IMR-90 (cell line): ENCODE measurements around the gene CIBAR2. TPM values are rescaled to one million over a fixed set of nuclear protein-coding genes. Genes with fewer than 3 reads are reported as not detected.

Experiments used
- ATAC-seq: fragments of 200-7000 bp; cut with Tn5 transposase; 2 replicates; pipeline ENCODE4 v1.9.1; 2020; ENCODE audit warnings: low read depth, mild to moderate bottlenecking, moderate library complexity
- Bru-seq: library from RNA; stranded (reverse); fragments of 400-500 nt; gene quantifications from one replicate; lab custom pipeline; 2021; lab: Mats Ljungman, UMichigan
- BruChase-seq, 2 experiments: library from RNA; stranded (reverse); fragments of 400-500 nt; gene quantifications; one replicate each; lab custom pipeline; 2021; lab: Mats Ljungman, UMichigan
- BruUV-seq: library from RNA; stranded (reverse); fragments of 400-500 nt; replicated peaks from 2 replicates; lab custom pipeline; 2021; lab: Mats Ljungman, UMichigan
- CTCF ChIA-PET: fragments of 300-600 bp; formaldehyde crosslinking; extraction: SDS; loops from one replicate; lab custom pipeline; 2021; ENCODE audit warnings: antibody characterized with exemption; lab: Yijun Ruan, JAX
- POLR2A ChIA-PET: fragments of 300-600 bp; sonication (Branson Sonifier 250); formaldehyde crosslinking; loops from one replicate; lab custom pipeline; 2022; ENCODE audit warnings: antibody characterized with exemption; ENCODE audit not compliant: unreplicated experiment; lab: Charles Lee
- DNase-seq: peaks from one replicate; pipeline ENCODE4 v3.0.0; 2013
- H2AFZ ChIP-seq: replicated peaks from 2 replicates; pipeline ENCODE3; 2013; ENCODE audit warnings: low read length, mild to moderate bottlenecking; ENCODE audit not compliant: poor library complexity
- H2AK5ac ChIP-seq: 2 replicates; pipeline ENCODE4 v1.6.1; 2013; ENCODE audit warnings: low read depth, low read length, inconsistent platforms
- H2AK9ac ChIP-seq: replicated peaks from 2 replicates; pipeline ENCODE3; 2013; ENCODE audit warnings: mild to moderate bottlenecking, low read depth, low read length, moderate library complexity; ENCODE audit not compliant: poor library complexity
- H2BK120ac ChIP-seq: 2 replicates; pipeline ENCODE4 v1.6.1; 2013; ENCODE audit warnings: low read depth, low read length, inconsistent platforms
- H2BK15ac ChIP-seq: 3 replicates; pipeline ENCODE4 v1.6.1; 2013; ENCODE audit warnings: low read depth, low read length, inconsistent platforms
- H2BK20ac ChIP-seq: 2 replicates; pipeline ENCODE4 v1.6.1; 2013; ENCODE audit warnings: low read depth, mild to moderate bottlenecking, inconsistent platforms, low read length, moderate library complexity
- H2BK5ac ChIP-seq: 2 replicates; pipeline ENCODE4 v1.6.1; 2013; ENCODE audit warnings: mild to moderate bottlenecking, low read depth, low read length, inconsistent platforms; ENCODE audit not compliant: poor library complexity, severe bottlenecking
- H3K14ac ChIP-seq: replicated peaks from 2 replicates; pipeline ENCODE4 v1.6.1; 2013; ENCODE audit warnings: low read depth, low read length, inconsistent platforms
- H3K18ac ChIP-seq: 2 replicates; pipeline ENCODE4 v1.6.1; 2013; ENCODE audit warnings: low read depth, low read length, control low read depth
- H3K23ac ChIP-seq: 2 replicates; pipeline ENCODE4 v1.6.1; 2013; ENCODE audit warnings: low read depth, low read length, inconsistent platforms
- H3K27ac ChIP-seq: 2 replicates; pipeline ENCODE4 v1.5.1; 2013; ENCODE audit warnings: mild to moderate bottlenecking, control low read depth, low read length; ENCODE audit not compliant: insufficient read depth
- H3K27me3 ChIP-seq: 2 replicates; pipeline ENCODE4 v1.6.1; 2013; ENCODE audit warnings: low read length; ENCODE audit not compliant: control insufficient read depth, insufficient read depth
- H3K36me3 ChIP-seq: 2 replicates; pipeline ENCODE4 v1.6.1; 2013; ENCODE audit warnings: low read length, mixed read lengths; ENCODE audit not compliant: control insufficient read depth, insufficient read depth
- H3K4ac ChIP-seq: 2 replicates; pipeline ENCODE4 v1.6.1; 2013; ENCODE audit warnings: low read depth, low read length, inconsistent platforms
- H3K4me1 ChIP-seq: 2 replicates; pipeline ENCODE4 v1.6.1; 2013; ENCODE audit warnings: low read length, mixed read lengths; ENCODE audit not compliant: control insufficient read depth, insufficient read depth
- H3K4me2 ChIP-seq: 2 replicates; pipeline ENCODE4 v1.6.1; 2013; ENCODE audit warnings: low read depth, mild to moderate bottlenecking, control low read depth, low read length, moderate library complexity
- H3K4me3 ChIP-seq: 2 replicates; pipeline ENCODE4 v1.5.1; 2013; ENCODE audit warnings: low read depth, mild to moderate bottlenecking, control low read depth, low read length, moderate library complexity; ENCODE audit not compliant: insufficient read depth
- H3K56ac ChIP-seq: 2 replicates; pipeline ENCODE4 v1.6.1; 2013; ENCODE audit warnings: low read length, inconsistent platforms; ENCODE audit not compliant: insufficient read depth; ENCODE audit errors: extremely low read depth
- H3K79me1 ChIP-seq, 2 experiments: 2 replicates each; pipeline ENCODE4 v1.6.1; 2013; ENCODE audit warnings: low read length in 2 of 2, inconsistent platforms in 1 of 2, low read depth in 1 of 2
- H3K9ac ChIP-seq: 2 replicates; pipeline ENCODE4 v1.6.1; 2013; ENCODE audit warnings: low read depth, low read length, control low read depth
- H3K9me1 ChIP-seq: 2 replicates; pipeline ENCODE4 v1.6.1; 2013; ENCODE audit warnings: low read length, inconsistent platforms; ENCODE audit not compliant: insufficient read depth
- H3K9me3 ChIP-seq: 2 replicates; pipeline ENCODE4 v1.6.1; 2013; ENCODE audit warnings: low read length; ENCODE audit not compliant: control insufficient read depth, insufficient read depth
- H4K20me1 ChIP-seq: 2 replicates; pipeline ENCODE4 v1.6.1; 2013; ENCODE audit warnings: low read length, inconsistent platforms; ENCODE audit not compliant: insufficient read depth
- H4K5ac ChIP-seq: 2 replicates; pipeline ENCODE4 v1.6.1; 2013; ENCODE audit warnings: mild to moderate bottlenecking, low read depth, low read length, control low read depth
- H4K8ac ChIP-seq, 2 experiments: 2 replicates each; pipeline ENCODE4 v1.6.1; 2013; ENCODE audit warnings: low read depth in 2 of 2, low read length in 2 of 2, control low read depth in 1 of 2, inconsistent platforms in 1 of 2
- H4K91ac ChIP-seq: 2 replicates; pipeline ENCODE4 v1.6.1; 2013; ENCODE audit warnings: low read depth, low read length, inconsistent platforms; ENCODE audit not compliant: insufficient read depth
- BHLHE40 ChIP-seq: fragments of 150-350 bp; IDR thresholded peaks from 2 replicates; pipeline ENCODE4 v1.6.1; 2016; ENCODE audit warnings: mild to moderate bottlenecking, low read depth, low read length
- CEBPB ChIP-seq: IDR thresholded peaks from 2 replicates; pipeline ENCODE4 v1.6.1; 2012; ENCODE audit warnings: low read depth, low read length, improper control_type of control experiment
- CHD1 ChIP-seq: IDR thresholded peaks from 2 replicates; pipeline ENCODE4 v1.6.1; 2012; ENCODE audit warnings: low read depth, low read length, improper control_type of control experiment
- CTCF ChIP-seq: conservative IDR thresholded peaks from 2 replicates; pipeline ENCODE4 v1.5.1; 2012; ENCODE audit warnings: mild to moderate bottlenecking, low read depth, low read length, improper control_type of control experiment
- ELK1 ChIP-seq: fragments of 150-350 bp; IDR thresholded peaks from 2 replicates; pipeline ENCODE4 v1.6.1; 2016; ENCODE audit warnings: low read depth, mild to moderate bottlenecking, low read length, moderate library complexity, borderline replicate concordance
- MAFK ChIP-seq: IDR thresholded peaks from 2 replicates; pipeline ENCODE4 v1.6.1; 2012; ENCODE audit warnings: low read depth, low read length, improper control_type of control experiment
- MAZ ChIP-seq: IDR thresholded peaks from 2 replicates; pipeline ENCODE4 v1.6.1; 2012; ENCODE audit warnings: low read depth, mild to moderate bottlenecking, low read length, improper control_type of control experiment, moderate library complexity, borderline replicate concordance
- MXI1 ChIP-seq: IDR thresholded peaks from 2 replicates; pipeline ENCODE4 v1.6.1; 2012; ENCODE audit warnings: low read depth, mild to moderate bottlenecking, low read length, moderate library complexity, borderline replicate concordance
- NFE2L2 ChIP-seq: fragments of 150-350 bp; IDR thresholded peaks from 2 replicates; pipeline ENCODE4 v1.6.1; 2016; ENCODE audit warnings: low read depth, mild to moderate bottlenecking, low read length
- POLR2A ChIP-seq: IDR thresholded peaks from 2 replicates; pipeline ENCODE4 v1.6.1; 2012; ENCODE audit warnings: mild to moderate bottlenecking, low read depth, low read length
- RAD21 ChIP-seq: IDR thresholded peaks from 2 replicates; pipeline ENCODE4 v1.6.1; 2012; ENCODE audit warnings: low read length, improper control_type of control experiment
- RCOR1 ChIP-seq: IDR thresholded peaks from 2 replicates; pipeline ENCODE4 v1.6.1; 2012; ENCODE audit warnings: mild to moderate bottlenecking, low read length, improper control_type of control experiment; ENCODE audit not compliant: insufficient replicate concordance
- RFX5 ChIP-seq: IDR thresholded peaks from 2 replicates; pipeline ENCODE4 v1.8.0; 2012; ENCODE audit warnings: low read depth, mild to moderate bottlenecking, low read length, moderate library complexity
- SMC3 ChIP-seq: fragments of 150-350 bp; IDR thresholded peaks from 2 replicates; pipeline ENCODE4 v1.6.1; 2016; ENCODE audit warnings: low read depth, mild to moderate bottlenecking, antibody characterized with exemption, low read length, moderate library complexity
- USF2 ChIP-seq: fragments of 150-350 bp; IDR thresholded peaks from 2 replicates; pipeline ENCODE4 v1.6.1; 2017; ENCODE audit warnings: mild to moderate bottlenecking, antibody characterized with exemption, low read length, low read depth
- WGBS, 2 experiments: methylation state at CpG; one replicate each; pipeline versions ENCODE4 v1.1.5 to v1.1.7; 2013; ENCODE audit warnings: missing lambda C conversion rate in 2 of 2; ENCODE audit not compliant: insufficient read length in 1 of 2; ENCODE audit errors: extremely low coverage in 2 of 2; 5-methylcytosine and 5-hydroxymethylcytosine counted together
- dilution Hi-C: fragments of 300-500 bp; cut with HindIII; formaldehyde crosslinking; loops from one replicate; pipeline ENCODE4 v1.14.3; 2018; ENCODE audit warnings: low sequenced_read_pairs; ENCODE audit not compliant: unreplicated experiment
- in situ Hi-C: fragments of 300-500 bp; cut with MboI; formaldehyde crosslinking; loops from 3 replicates; pipeline ENCODE4 v1.14.3; 2019; ENCODE audit warnings: low sequenced_read_pairs, inconsistent platforms, mixed read lengths
- intact Hi-C: fragments of 100-400 bp; cut with micrococcal nuclease; formaldehyde crosslinking; loops from 2 replicates; pipeline ENCODE4 v1.10.0; 2022
- long read RNA-seq: library from polyadenylated mRNA; unstranded; transcript quantifications from one replicate; pipeline ENCODE4 v2.0.0, GENCODE V29; 2021; ENCODE audit not compliant: unreplicated experiment
- polyA plus RNA-seq, 3 experiments: library from polyadenylated mRNA; depleted of rRNA; stranded (reverse); fragments of >200 nt; gene quantifications; 2 replicates each; pipeline ENCODE4 v1.2.3, GENCODE V29; 2012; ENCODE audit warnings: low replicate concordance in 1 of 3
- total RNA-seq: library from RNA; depleted of rRNA; stranded (reverse); fragments of >200 nt; gene quantifications from 2 replicates; pipeline ENCODE4 v1.2.3, GENCODE V29; 2012; rRNA removed

The CIBAR2 gene
- total RNA-seq (0.18 TPM in 1 of 2 replicates, not detected in the other), polyA plus RNA-seq (2012; rRNA removed) (0.16 and 0.24 TPM in 2 replicates), Bru-seq, nascent RNA (percentile 21 among the genes with signal in this experiment), BruChase-seq, experiment 1, labeled RNA remaining after a 6-hour chase (percentile 35 among the genes with signal in this experiment), BruChase-seq, experiment 2, labeled RNA remaining after a 2-hour chase (percentile 21 among the genes with signal in this experiment)
- polyA plus RNA-seq (2012; cell fraction: cytosol; rRNA removed) = not detected in 2 replicates
- 2.0 and 3.7 TPM in 2 replicates for polyA plus RNA-seq (2012; cell fraction: nucleus; rRNA removed; ENCODE audit: low replicate concordance)
- long read RNA-seq = 0 reads

- Histone ChIP-seq H3K18ac (no peak within 1 kb of the TSS), H3K27ac (no peak within 1 kb of the TSS), H3K4me3 (no peak within 1 kb of the TSS), H2BK120ac (no peak within 1 kb of the TSS), H4K91ac (no peak within 1 kb of the TSS), H3K36me3 (no peaks in the 10 kb centered on the region), H3K14ac (no peak within 1 kb of the TSS), H2BK5ac (no peak within 1 kb of the TSS), H2AK9ac (no peak within 1 kb of the TSS), H3K4me2 (no peak within 1 kb of the TSS), H4K5ac (no peak within 1 kb of the TSS), H2BK15ac (no peak within 1 kb of the TSS), H3K4me1 (no peaks in the 10 kb centered on the region; the same call in 1 of the 2 replicates), H3K56ac (no peak within 1 kb of the TSS), H3K9me3 (no peaks in the 10 kb centered on the region), H3K79me1 (no peaks in the 10 kb centered on the region), H4K20me1 (peaks cover 5% of the 10 kb centered on the region), H3K23ac (no peak within 1 kb of the TSS), H2AFZ (peak within 1 kb of the TSS; percentile 21), H3K9ac (no peak within 1 kb of the TSS), H3K4ac (no peak within 1 kb of the TSS), H2BK20ac (no peak within 1 kb of the TSS), H3K27me3 (peaks cover 2% of the 10 kb centered on the region; the same call in 1 of the 2 replicates), H3K9me1 (no peaks in the 10 kb centered on the region), H2AK5ac (no peak within 1 kb of the TSS), H4K8ac (no peak within 1 kb of the TSS)
- 67% methylated on average over 6 of the region's 15 CpGs; no CpG with 5 or more reads in 1 of the 2 experiments for WGBS, 2 experiments
- no TSS peak for BruUV-seq
- no peak for ATAC-seq
- ChIA-PET POLR2A (no interaction called here), CTCF (interaction anchor here (0.8 kb wide), 1 partner anchor 61 kb away, joined by 3 read pairs; no protein-coding TSS in a partner anchor)
- no peak for DNase-seq
- intact Hi-C loops = no loop called here
- in situ Hi-C loops = loop anchor here (10.0 kb wide), 1 partner anchor 502 kb away; the partner anchor contains the start of gene GSE1
- dilution Hi-C loops = no loop called here
- no peak for TF ChIP-seq RAD21
- no peak for TF ChIP-seq USF2
- no peak for TF ChIP-seq POLR2A
- no peak for TF ChIP-seq MAZ
- TF ChIP-seq BHLHE40 = no peak
- TF ChIP-seq CTCF = no peak
- no peak for TF ChIP-seq RFX5
- TF ChIP-seq CEBPB = no peak
- TF ChIP-seq RCOR1 = no peak
- TF ChIP-seq NFE2L2 = no peak
- no peak for TF ChIP-seq ELK1
- no peak for TF ChIP-seq CHD1
- no peak for TF ChIP-seq MXI1
- TF ChIP-seq MAFK = no peak
- no peak for TF ChIP-seq SMC3
Measured at GRCh38 chr16:85112364-85112763, at the start of gene CIBAR2. CIBAR2 (minus strand) TSS chr16:85112472; CDS start chr16:85112352, 120 bp downstream.
